Tibial artery (tissue), 4 donors: Measurements from ENCODE around the gene BZW1.
"Not testable (repeated sequence)": the region's sequence is repeated elsewhere in the genome, so short reads cannot be mapped to it uniquely, and the experiment has no call there.

Source experiments
- DNase-seq, 2 donors: peaks; one replicate each; pipeline ENCODE4 v3.0.0-alpha.2; 2019
- H3K27ac ChIP-seq, 2 donors: fragments of 200-600 bp; sonication (generic) in 1 of 2; 1 replicate in 1 of 2; 2 replicates in 1 of 2; pipeline ENCODE4 v1.5.1; 2018 to 2019; ENCODE audit warnings: mild to moderate bottlenecking in 1 of 2
- H3K27me3 ChIP-seq, 2 donors: fragments of 200-600 bp; sonication (generic) in 1 of 2; one replicate each; pipeline versions ENCODE4 v1.5.1 to v1.6.0; 2016 to 2019
- H3K36me3 ChIP-seq, 3 donors: fragments of 200-600 bp; sonication (generic) in 2 of 3; one replicate each; pipeline ENCODE4 v1.5.1; 2016 to 2019; ENCODE audit warnings: mild to moderate bottlenecking in 2 of 3
- H3K4me1 ChIP-seq, 4 donors: fragments of 200-600 bp; sonication (generic) in 2 of 4; 1 replicate in 3 of 4; 2 replicates in 1 of 4; pipeline ENCODE4 v1.5.1; 2016 to 2019
- H3K4me3 ChIP-seq, 2 donors: fragments of 200-600 bp; sonication (generic) in 1 of 2; 1 replicate in 1 of 2; 2 replicates in 1 of 2; pipeline ENCODE4 v1.5.1; 2018 to 2019; ENCODE audit warnings: mild to moderate bottlenecking in 2 of 2
- H3K9me3 ChIP-seq, 3 donors: fragments of 200-600 bp; sonication (generic) in 1 of 3; one replicate each; pipeline ENCODE4 v1.5.1; 2016 to 2019
- CTCF ChIP-seq, 2 experiments: fragments of 200-600 bp in 1 of 2; fragments of 450-650 bp in 1 of 2; IDR thresholded peaks; one replicate each; pipeline ENCODE4 v1.5.1; 2017 to 2019; ENCODE audit warnings: antibody characterized with exemption in 2 of 2, mild to moderate bottlenecking in 1 of 2, moderate library complexity in 1 of 2
- intact Hi-C: fragments of 100-400 bp; cut with DNase I; formaldehyde crosslinking; loops from one replicate; pipeline ENCODE4 v1.15.0; 2023; ENCODE audit warnings: low total_unique reads

The BZW1 gene

DNA sequence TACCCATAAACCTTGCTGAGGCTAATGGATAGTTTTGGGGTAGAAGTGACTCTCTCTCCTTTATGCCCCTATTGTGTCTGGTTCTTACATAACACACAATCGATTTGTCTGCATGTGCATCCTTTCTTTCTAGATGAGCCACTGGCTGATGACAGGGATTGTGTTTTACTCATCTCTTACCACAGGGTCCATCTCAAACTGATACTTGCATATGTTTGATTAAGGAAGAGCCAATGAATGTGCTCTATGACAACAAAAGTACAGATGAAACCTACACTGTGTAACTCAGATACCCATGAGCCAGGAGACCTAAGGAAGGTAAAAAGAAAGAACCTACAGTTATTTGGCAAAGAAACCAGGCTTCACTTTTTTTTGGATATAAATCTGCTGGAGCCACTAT lies 13.2 kb upstream of the BZW1 start:
- H3K27ac ChIP-seq, result no peak overlapping the region
- no peak for DNase-seq
- no peaks in the 10 kb centered on the region for H3K9me3 ChIP-seq
- intact Hi-C loops, result no loop called here
- H3K4me3 ChIP-seq, result no peak overlapping the region
- no peak for TF ChIP-seq CTCF (IDR thresholded peaks at IDR 0.05)
- no peaks in the 10 kb centered on the region for H3K27me3 ChIP-seq
- H3K4me1 ChIP-seq, result peaks cover 0 to 9% (median 2%) of the 10 kb centered on the region in 4 donors
- no peaks in the 10 kb centered on the region for H3K36me3 ChIP-seq

- Histone ChIP-seq H3K9me3 (no peaks in the 10 kb centered on the region), H3K27ac (no peak overlapping the region), H3K4me1 (peaks cover 0 to 9% (median 2%) of the 10 kb centered on the region in 4 donors), H3K4me3 (no peak overlapping the region), H3K36me3 (no peaks in the 10 kb centered on the region), H3K27me3 (no peaks in the 10 kb centered on the region)
- no peak for DNase-seq
- TF ChIP-seq CTCF (IDR thresholded peaks at IDR 0.05), result no peak
- intact Hi-C loops, result no loop called here
These were observed 11.3 kb upstream of the BZW1 start for GRCh38 chr2:200800458-200800857.

- DNase-seq, H3K27me3 ChIP-seq, H3K4me3 ChIP-seq, H3K9me3 ChIP-seq, H3K36me3 ChIP-seq, H3K27ac ChIP-seq, intact Hi-C loops: not testable (repeated sequence)
- H3K4me1 ChIP-seq, result peaks cover 0 to 15% (median 2%) of the 10 kb centered on the region in 4 donors
These were observed 10.3 kb upstream of the BZW1 start for GRCh38 chr2:200801431-200801830.

GRCh38 chr2:200809506-200810251 lies 2.0 kb upstream of the BZW1 start:
- TF ChIP-seq CTCF (IDR thresholded peaks at IDR 0.05), result no peak
- H3K4me1 ChIP-seq, result peaks cover 0 to 47% (median 27%) of the 10 kb centered on the region in 4 donors
- intact Hi-C loops, result loop anchor here (5.0 kb wide), 2 partner anchors 53 to 263 kb away; partner anchors contain the start of genes CLK1, HYCC2 and NDUFB3
- no peaks in the 10 kb centered on the region for H3K27me3 ChIP-seq
- peak overlapping the region; percentile 94 to 100 for H3K27ac ChIP-seq
- no peaks in the 10 kb centered on the region for H3K9me3 ChIP-seq
- no peak for DNase-seq
- H3K4me3 ChIP-seq, result no peak overlapping the region
- peaks cover 6 to 14% (median 11%) of the 10 kb centered on the region in 3 donors for H3K36me3 ChIP-seq

DNA sequence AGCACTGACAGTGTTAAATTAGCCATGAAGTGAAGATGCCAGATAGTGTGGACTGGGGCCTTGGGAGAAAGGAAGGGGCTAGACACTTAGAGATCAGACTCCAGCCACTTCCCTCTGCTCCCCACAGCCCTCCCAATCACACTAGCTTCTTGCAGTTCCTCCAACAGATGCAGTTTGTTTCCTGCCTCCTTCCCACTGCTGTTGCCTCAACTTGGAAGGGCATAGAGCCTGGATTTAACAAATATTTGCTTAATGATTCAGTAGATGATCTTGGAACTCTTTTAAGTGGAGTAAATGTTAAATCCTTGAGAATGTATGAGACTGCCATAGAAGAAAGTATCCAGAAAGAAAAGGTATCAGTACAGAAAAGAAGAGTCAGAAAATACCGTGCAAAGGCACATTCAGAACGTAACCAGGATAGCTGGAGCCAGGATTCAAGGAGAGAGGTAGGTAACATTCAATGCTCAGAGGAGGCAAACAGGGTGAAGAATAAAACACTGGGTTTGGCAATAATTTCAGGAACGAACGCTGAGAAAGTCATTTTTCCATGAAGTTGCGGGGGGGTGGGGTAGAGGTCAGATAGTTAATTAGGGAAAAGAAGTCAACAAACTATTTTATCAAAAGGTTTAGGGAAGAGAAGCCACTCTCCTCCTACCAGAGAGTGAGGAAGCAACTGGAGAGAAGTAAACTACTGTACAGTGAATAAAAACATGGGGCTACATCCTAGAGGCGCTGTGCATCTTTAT lies 1.3 kb upstream of the BZW1 start:
- peaks cover 0 to 55% (median 32%) of the 10 kb centered on the region in 4 donors for H3K4me1 ChIP-seq
- peak in 1 of 2 donors; percentile 72 for DNase-seq
- no peaks in the 10 kb centered on the region for H3K27me3 ChIP-seq
- intact Hi-C loops, result loop anchor here (5.0 kb wide), 2 partner anchors 52 to 262 kb away; partner anchors contain the start of genes CLK1, HYCC2 and NDUFB3
- H3K36me3 ChIP-seq, result peaks cover 11 to 22% (median 18%) of the 10 kb centered on the region in 3 donors
- H3K27ac ChIP-seq, result peak overlapping the region; percentile 94 to 100
- peak overlapping the region; percentile 84 to 100 for H3K4me3 ChIP-seq
- H3K9me3 ChIP-seq, result no peaks in the 10 kb centered on the region
- TF ChIP-seq CTCF (IDR thresholded peaks at IDR 0.05), result no peak

GRCh38 chr2:200810998-200811332 lies 745 bp upstream of the BZW1 start:
- DNase-seq, result no peak

More at GRCh38 chr2:200810998-200811332, 745 bp upstream of the BZW1 start:
- Histone ChIP-seq H3K27ac (peak overlapping the region; percentile 94 to 100), H3K9me3 (no peaks in the 10 kb centered on the region), H3K27me3 (no peaks in the 10 kb centered on the region), H3K4me3 (peak overlapping the region; percentile 84 to 100), H3K36me3 (peaks cover 16 to 27% (median 23%) of the 10 kb centered on the region in 3 donors), H3K4me1 (peaks cover 0 to 54% (median 33%) of the 10 kb centered on the region in 4 donors)
- intact Hi-C loops, result loop anchor here (5.0 kb wide), 2 partner anchors 51 to 261 kb away; partner anchors contain the start of genes CLK1, HYCC2 and NDUFB3
- TF ChIP-seq CTCF (IDR thresholded peaks at IDR 0.05), result no peak
